T-helper 17 cell (primary cell): ENCODE data around the gene ZDHHC7. TPM values are rescaled to one million over a fixed set of nuclear protein-coding genes. Genes with fewer than 3 reads are reported as not detected.
A peak's percentile ranks its signal among the peaks of the same experiment; 100 is the strongest.

ENCODE experiments used
- ATAC-seq: fragments of 150-1000 bp; cut with Tn5 transposase; 2 replicates; pipeline ENCODE4 v1.10.0; 2021; ENCODE audit warnings: mild to moderate bottlenecking, moderate library complexity
- DNase-seq, 3 donors: peaks; one replicate each; pipeline versions ENCODE4 v3.0.0 to v3.0.0-alpha.2; 2020 to 2021
- H3K9me3 ChIP-seq: one replicate; pipeline ENCODE4 v1.7.0; 2013; ENCODE audit warnings: low read length, mild to moderate bottlenecking; ENCODE audit not compliant: control insufficient read depth, poor library complexity, severe bottlenecking
- H3K27ac Mint-ChIP-seq: one replicate; pipeline ENCODE4 v1.8.0; 2022; ENCODE audit warnings: mild to moderate bottlenecking, moderate library complexity, mixed read lengths
- H3K27me3 Mint-ChIP-seq: one replicate; pipeline ENCODE4 v1.8.0; 2022; ENCODE audit warnings: mixed read lengths
- H3K36me3 Mint-ChIP-seq: one replicate; pipeline ENCODE4 v1.8.0; 2022; ENCODE audit warnings: low read depth, mixed read lengths
- H3K4me1 Mint-ChIP-seq: one replicate; pipeline ENCODE4 v1.8.0; 2022; ENCODE audit warnings: mild to moderate bottlenecking, mixed read lengths
- H3K4me3 Mint-ChIP-seq: one replicate; pipeline ENCODE4 v1.8.0; 2022; ENCODE audit warnings: mild to moderate bottlenecking, moderate library complexity, mixed read lengths
- total RNA-seq, 4 donors: library from RNA in 2 of 4; stranded (reverse) in 2 of 4; gene quantifications; one replicate each; pipeline ENCODE4 v1.2.3 and lab custom pipeline; 2022 to 2026

Gene ZDHHC7
- total RNA-seq, 2 donors from 2014 or later, result 35.4 to 46.6 TPM

- H3K27me3 Mint-ChIP-seq, result no peaks in the 10 kb centered on the region
- no peak overlapping the region for H3K4me3 Mint-ChIP-seq
- H3K36me3 Mint-ChIP-seq, result peaks cover 5% of the 10 kb centered on the region
- no peak for DNase-seq
- H3K4me1 Mint-ChIP-seq, result peaks cover 15% of the 10 kb centered on the region
- no peak for ATAC-seq
- H3K9me3 ChIP-seq, result no peaks in the 10 kb centered on the region
- no peak overlapping the region for H3K27ac Mint-ChIP-seq
Measured at GRCh38 chr16:84989749-84990620, 21.4 kb downstream of the ZDHHC7 start.

DNA sequence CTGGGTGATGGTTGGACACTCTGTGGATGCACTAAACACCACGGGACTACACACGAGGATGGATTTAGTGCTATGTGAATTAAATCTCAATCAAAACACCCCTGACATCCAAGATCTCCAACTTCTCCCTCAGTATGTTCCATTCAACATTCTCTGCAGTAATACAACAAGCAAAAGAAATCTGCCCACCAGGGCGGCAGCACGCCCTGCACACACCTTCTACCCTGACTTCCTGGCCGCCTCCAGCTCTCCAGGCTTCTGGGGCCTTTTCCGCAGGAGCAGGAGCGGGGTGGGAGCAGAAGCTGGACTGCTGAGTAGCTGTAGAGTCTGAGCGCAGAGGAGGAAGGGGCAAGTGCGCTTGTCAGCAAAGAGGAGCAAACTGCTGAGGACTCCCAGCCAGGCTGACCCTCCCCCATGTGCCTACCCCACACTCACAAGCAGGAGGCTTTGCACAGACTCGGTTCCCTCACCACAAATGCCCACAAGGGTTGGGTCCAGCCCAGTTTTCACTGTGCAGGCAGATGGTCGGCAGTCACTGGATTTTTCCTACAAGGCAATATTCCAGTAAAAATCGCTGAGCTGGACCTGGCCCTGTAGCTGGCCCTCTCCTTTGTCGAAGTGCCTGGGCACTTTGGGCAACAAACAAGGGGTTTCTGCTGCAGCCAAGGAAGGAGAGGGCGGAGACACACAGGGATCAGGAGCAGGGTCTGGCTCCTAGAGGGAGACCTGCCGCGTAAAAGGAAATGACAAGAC, 22.8 kb downstream of the ZDHHC7 start:
- Mint-ChIP-seq H3K36me3 (peaks cover 5% of the 10 kb centered on the region), H3K4me3 (no peak overlapping the region), H3K27ac (no peak overlapping the region), H3K27me3 (no peaks in the 10 kb centered on the region), H3K4me1 (peaks cover 14% of the 10 kb centered on the region)
- H3K9me3 ChIP-seq, result no peaks in the 10 kb centered on the region
- DNase-seq (no peak), ATAC-seq (no peak)

DNA sequence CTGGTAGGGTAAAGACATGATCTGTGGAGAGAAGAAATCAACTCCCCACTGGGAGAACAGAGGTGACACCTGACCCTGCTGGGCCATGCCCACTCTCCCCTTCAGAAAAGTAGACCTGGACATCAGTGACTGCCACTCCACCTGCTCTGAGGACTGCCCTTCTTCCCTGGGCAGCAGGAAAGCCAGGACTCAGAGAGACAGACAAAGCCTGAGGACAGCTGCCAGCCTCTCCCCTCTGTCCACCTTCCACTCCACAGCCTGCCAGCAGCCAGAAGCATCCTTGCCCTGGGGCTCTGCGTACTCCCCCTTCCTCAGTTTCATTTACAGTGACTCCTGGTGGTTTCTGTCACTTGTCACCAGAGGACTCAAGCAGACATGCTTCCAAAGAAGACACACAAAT, 24.5 kb downstream of the ZDHHC7 start:
- no peaks in the 10 kb centered on the region for H3K9me3 ChIP-seq
- DNase-seq (no peak), ATAC-seq (no peak)
- Mint-ChIP-seq H3K27ac (peak overlapping the region; percentile 75), H3K27me3 (no peaks in the 10 kb centered on the region), H3K4me3 (no peak overlapping the region), H3K4me1 (peaks cover 16% of the 10 kb centered on the region), H3K36me3 (peaks cover 5% of the 10 kb centered on the region)

GRCh38 chr16:84986102-84986501, 25.2 kb downstream of the ZDHHC7 start:
- no peaks in the 10 kb centered on the region for H3K9me3 ChIP-seq
- no peak overlapping the region for H3K4me3 Mint-ChIP-seq
- H3K36me3 Mint-ChIP-seq, result peaks cover 2% of the 10 kb centered on the region
- H3K4me1 Mint-ChIP-seq, result peaks cover 16% of the 10 kb centered on the region
- ATAC-seq (peak; percentile 50), DNase-seq (no peak)
- peak overlapping the region; percentile 75 for H3K27ac Mint-ChIP-seq
- H3K27me3 Mint-ChIP-seq, result no peaks in the 10 kb centered on the region

GRCh38 chr16:84985079-84986065, 26.0 kb downstream of the ZDHHC7 start:
- H3K4me1 Mint-ChIP-seq, result peaks cover 16% of the 10 kb centered on the region
- ATAC-seq, result no peak
- no peak overlapping the region for H3K4me3 Mint-ChIP-seq
- DNase-seq, result no peak
- H3K9me3 ChIP-seq, result no peaks in the 10 kb centered on the region
- peak overlapping the region; percentile 75 for H3K27ac Mint-ChIP-seq
- H3K27me3 Mint-ChIP-seq, result no peaks in the 10 kb centered on the region
- H3K36me3 Mint-ChIP-seq, result no peaks in the 10 kb centered on the region

GRCh38 chr16:84982434-84982833, 28.9 kb downstream of the ZDHHC7 start:
- peaks cover 2% of the 10 kb centered on the region for H3K36me3 Mint-ChIP-seq
- peak overlapping the region; percentile 47 for H3K27ac Mint-ChIP-seq
- DNase-seq, result no peak

GRCh38 chr16:84979516-84979915, 31.8 kb downstream of the ZDHHC7 start:
- H3K9me3 ChIP-seq, result no peaks in the 10 kb centered on the region
- no peak for DNase-seq
- H3K27ac Mint-ChIP-seq, result no peak overlapping the region
- H3K27me3 Mint-ChIP-seq, result no peaks in the 10 kb centered on the region
- no peak for ATAC-seq
- no peak overlapping the region for H3K4me3 Mint-ChIP-seq
- H3K4me1 Mint-ChIP-seq, result peaks cover 5% of the 10 kb centered on the region
- peaks cover 9% of the 10 kb centered on the region for H3K36me3 Mint-ChIP-seq

More at GRCh38 chr16:84982434-84982833, 28.9 kb downstream of the ZDHHC7 start:
- Mint-ChIP-seq H3K4me3 (peak overlapping the region; percentile 59), H3K4me1 (peaks cover 15% of the 10 kb centered on the region), H3K27me3 (no peaks in the 10 kb centered on the region)
- no peaks in the 10 kb centered on the region for H3K9me3 ChIP-seq
- ATAC-seq, result no peak

DNA sequence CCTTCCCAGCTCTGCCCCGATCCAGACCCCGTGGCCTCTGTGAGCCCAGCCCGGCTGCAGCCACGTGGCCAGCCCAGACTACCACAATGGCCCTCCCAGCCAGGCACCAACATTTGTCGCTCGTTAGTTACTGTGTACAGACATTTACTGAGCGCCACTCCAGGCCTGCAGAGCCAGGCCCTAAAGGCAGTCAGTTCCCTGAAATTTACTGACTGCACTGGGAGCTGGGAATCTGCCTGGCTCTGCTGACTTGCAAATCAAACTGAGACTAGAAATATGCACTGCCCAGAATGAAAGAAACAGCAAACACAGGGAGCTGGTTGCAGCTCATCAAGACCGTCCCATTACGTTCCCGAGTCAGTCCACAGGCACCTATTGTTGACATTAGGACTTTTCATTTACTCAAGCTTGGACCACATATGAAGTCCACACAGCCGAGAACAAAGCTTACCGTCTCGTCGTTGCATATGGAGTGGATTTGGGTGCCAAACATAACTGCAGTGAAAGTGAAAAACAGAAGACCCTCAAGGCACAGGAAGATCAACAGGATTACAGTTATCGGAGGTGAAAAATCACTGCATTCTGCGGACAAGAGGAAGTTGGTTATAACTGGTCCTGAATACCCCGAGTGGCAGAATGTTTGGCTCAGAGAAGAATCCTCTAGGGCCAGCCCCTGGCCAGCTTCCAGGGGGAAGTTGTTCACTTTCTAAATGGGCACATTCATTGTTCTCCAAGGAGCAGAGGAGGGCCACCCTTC, 34.5 kb downstream of the ZDHHC7 start:
- no peak for ATAC-seq
- no peak overlapping the region for H3K4me3 Mint-ChIP-seq
- no peaks in the 10 kb centered on the region for H3K27me3 Mint-ChIP-seq
- no peak overlapping the region for H3K27ac Mint-ChIP-seq
- DNase-seq, result no peak
- peaks cover 3% of the 10 kb centered on the region for H3K4me1 Mint-ChIP-seq
- H3K36me3 Mint-ChIP-seq, result peaks cover 10% of the 10 kb centered on the region
- H3K9me3 ChIP-seq, result no peaks in the 10 kb centered on the region

DNA sequence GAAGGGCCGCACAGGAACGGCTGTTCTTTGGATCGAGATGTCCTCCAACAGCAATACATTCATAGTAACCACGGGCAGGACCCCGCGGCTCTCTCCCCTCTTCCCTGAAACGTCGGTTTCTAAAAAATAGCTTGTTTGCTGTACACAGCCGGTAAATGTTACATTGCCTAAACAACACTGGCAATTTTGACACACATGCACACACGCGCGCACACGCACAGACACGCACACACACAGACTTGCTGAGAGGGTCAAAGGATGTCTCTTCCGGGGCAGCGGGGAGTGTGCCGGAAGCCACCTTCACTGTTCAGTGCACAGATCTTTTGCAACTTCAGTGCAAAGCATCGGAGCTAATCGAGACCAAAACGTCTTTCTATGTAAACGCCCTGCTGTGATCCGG, 35.8 kb downstream of the ZDHHC7 start:
- H3K9me3 ChIP-seq, result no peaks in the 10 kb centered on the region
- Mint-ChIP-seq H3K4me3 (no peak overlapping the region), H3K4me1 (peaks cover 5% of the 10 kb centered on the region), H3K36me3 (peaks cover 10% of the 10 kb centered on the region), H3K27me3 (no peaks in the 10 kb centered on the region), H3K27ac (no peak overlapping the region)
- DNase-seq (no peak), ATAC-seq (no peak)

DNA sequence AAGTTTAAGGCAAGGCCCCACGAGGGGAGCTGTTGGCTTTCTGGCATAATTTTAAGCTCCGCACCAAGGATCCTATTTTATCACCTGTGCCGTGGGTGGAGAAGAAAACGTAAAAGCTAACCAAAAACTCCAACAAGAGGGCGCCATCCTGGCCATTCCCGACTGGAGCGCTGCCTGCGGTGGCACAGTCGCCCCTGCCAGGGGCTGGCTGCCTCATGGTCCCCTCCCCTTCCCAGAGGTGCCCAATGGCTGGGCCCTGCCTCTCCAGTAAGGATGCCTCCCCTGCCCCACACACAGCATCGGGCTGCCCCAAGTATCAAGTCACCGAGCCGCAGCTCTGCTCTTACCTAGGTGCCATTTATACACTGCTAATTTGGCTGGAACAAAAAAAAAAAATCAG, 36.3 kb downstream of the ZDHHC7 start:
- ATAC-seq, result no peak
- no peaks in the 10 kb centered on the region for H3K9me3 ChIP-seq
- peaks cover 10% of the 10 kb centered on the region for H3K36me3 Mint-ChIP-seq
- no peak overlapping the region for H3K27ac Mint-ChIP-seq
- no peak for DNase-seq
- no peaks in the 10 kb centered on the region for H3K27me3 Mint-ChIP-seq
- no peak overlapping the region for H3K4me3 Mint-ChIP-seq
- peaks cover 7% of the 10 kb centered on the region for H3K4me1 Mint-ChIP-seq

DNA sequence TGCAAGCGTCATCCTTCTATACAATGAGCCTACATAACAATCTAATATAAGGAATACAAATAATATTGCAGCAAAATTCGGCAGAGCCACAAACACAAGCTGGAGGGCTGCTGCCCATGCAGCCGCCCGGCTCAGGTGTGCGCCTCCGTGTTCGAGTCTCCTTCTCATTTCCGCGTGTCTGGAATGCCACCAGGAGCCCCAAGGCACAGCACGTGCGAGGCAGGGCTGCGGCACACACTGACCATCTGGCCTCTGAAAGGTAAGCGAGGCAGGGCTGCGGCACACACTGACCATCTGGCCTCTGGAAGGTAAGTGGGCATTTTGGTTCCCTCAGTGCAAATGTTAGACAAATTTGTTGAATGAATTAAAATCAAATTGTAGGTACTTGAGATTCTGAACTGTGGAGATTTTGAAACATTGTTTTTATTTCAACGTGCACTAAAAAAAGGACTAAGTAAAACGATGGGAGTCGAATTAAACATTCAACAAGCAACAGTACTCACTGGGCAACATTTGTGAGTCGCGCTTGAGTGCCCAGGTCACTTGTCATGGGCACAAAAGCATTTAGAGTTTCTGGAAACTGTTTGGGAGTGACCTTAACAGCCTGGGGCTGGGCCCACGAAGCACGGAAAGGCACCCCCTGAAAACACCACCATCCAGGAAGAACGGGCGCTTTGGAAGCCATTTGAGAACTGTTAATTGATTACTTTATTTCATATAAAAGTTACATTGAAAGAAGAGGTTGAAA, 37.4 kb downstream of the ZDHHC7 start:
- no peaks in the 10 kb centered on the region for H3K27me3 Mint-ChIP-seq
- no peak overlapping the region for H3K27ac Mint-ChIP-seq
- DNase-seq, result no peak
- no peaks in the 10 kb centered on the region for H3K9me3 ChIP-seq
- peaks cover 4% of the 10 kb centered on the region for H3K4me1 Mint-ChIP-seq
- H3K36me3 Mint-ChIP-seq, result peaks cover 8% of the 10 kb centered on the region
- no peak for ATAC-seq
- H3K4me3 Mint-ChIP-seq, result no peak overlapping the region

GRCh38 chr16:84973236-84973635, 38.1 kb downstream of the ZDHHC7 start:
- H3K4me3 Mint-ChIP-seq, result no peak overlapping the region
- H3K9me3 ChIP-seq, result no peaks in the 10 kb centered on the region
- H3K4me1 Mint-ChIP-seq, result peaks cover 4% of the 10 kb centered on the region
- H3K36me3 Mint-ChIP-seq, result peaks cover 8% of the 10 kb centered on the region
- no peaks in the 10 kb centered on the region for H3K27me3 Mint-ChIP-seq
- no peak overlapping the region for H3K27ac Mint-ChIP-seq
- DNase-seq (no peak), ATAC-seq (no peak)
